ENCODE measurements around the gene ACTG1.

Gene ACTG1

DNA sequence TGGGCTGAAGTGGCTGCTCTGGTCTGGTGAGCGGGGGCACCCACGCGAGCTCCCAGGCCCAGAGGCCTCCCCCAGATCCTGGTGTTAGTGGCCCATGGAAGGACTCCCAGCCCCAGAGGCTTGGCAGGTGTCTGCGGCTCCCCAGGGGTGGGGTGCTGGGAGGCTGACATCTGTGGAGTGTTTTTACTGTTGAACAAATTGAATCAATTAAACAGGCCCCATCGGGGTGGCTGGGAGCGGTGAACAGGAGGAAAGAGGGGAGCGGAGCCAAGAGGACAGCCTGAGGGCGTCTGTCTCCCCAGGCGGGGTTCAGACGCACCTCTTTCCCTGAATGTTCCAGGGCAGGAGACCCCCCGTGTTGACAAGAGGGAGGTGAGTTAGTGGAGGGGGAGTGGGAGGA, 29.9 kb downstream of the ACTG1 start:
- DNase-seq (ENCODE audit: low read depth in 2 of 2, low spot score in 1 of 2), result no peak

DNA sequence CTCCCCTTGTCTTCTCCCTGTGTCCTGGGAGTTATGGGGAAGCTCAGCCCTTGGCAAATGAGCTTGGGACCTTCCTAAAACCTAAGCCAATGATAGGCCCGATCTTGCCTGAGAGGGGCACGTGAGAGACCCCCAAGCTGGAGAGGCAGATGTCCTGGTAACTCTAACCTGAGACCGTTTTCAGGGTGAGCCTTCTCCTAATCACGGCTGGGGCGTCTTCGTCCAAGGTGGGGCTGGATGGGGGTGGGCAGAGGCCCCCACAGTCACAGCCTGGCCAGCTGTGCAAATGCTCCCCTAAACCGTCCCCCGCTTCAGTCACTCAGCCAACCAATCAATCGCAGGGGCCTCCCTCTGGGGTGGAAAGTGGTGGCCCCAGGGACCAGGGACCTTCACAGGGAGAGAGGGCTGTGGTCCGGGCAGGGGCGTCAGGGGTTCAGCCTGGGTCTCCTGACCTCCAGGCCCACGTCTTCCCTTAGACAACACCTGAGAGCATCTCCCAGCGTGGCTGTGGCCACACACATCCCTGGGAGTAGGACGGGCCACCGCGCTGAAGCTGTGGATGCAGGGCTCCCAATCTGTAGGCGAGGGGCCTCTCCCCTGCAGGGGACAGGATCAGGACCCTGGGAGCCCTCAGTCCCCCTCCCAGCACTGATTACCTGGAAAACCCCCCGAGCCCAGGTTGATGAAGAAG, 30.6 kb downstream of the ACTG1 start:
- DNase-seq (ENCODE audit: low read depth in 2 of 2, low spot score in 1 of 2), result no peak

DNA sequence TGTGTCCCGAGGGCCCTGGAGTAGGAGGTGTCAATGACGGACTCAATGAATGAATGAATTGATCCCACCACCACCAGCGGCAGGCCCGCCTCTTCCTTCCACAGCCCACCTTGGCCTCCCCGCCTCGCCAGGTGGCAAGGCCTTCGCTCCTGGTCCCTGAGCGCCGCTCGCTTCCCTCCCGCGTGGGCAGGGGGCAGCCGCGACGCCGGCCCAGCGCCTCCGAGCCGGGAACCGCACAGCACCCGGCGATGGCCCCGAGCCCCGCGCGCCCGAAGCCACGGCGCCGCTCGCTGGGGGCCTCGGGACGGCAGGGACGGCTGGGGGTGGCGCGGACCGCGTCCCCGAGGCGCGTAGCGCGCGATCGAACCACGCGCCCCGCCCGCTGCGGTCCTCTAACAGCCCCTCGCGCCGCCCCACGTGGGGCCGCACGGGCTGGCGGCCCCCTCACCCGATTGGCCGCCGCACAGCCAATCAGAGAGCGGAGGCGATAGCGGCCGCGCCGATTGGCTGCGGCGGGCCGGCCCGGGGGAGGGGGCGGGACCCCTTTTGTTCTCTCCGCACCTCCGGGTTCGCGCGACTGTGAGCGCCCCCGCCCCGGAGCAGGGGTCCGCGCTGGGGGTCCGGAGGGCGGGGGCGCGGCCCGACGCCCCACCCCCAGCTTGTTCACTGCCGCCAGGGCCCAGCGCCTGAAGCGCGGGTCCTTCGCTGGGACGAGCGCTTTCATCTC, 31.4 kb downstream of the ACTG1 start:
- DNase-seq (ENCODE audit: low read depth in 2 of 2, low spot score in 1 of 2), result peak; percentile 24 to 43

DNA sequence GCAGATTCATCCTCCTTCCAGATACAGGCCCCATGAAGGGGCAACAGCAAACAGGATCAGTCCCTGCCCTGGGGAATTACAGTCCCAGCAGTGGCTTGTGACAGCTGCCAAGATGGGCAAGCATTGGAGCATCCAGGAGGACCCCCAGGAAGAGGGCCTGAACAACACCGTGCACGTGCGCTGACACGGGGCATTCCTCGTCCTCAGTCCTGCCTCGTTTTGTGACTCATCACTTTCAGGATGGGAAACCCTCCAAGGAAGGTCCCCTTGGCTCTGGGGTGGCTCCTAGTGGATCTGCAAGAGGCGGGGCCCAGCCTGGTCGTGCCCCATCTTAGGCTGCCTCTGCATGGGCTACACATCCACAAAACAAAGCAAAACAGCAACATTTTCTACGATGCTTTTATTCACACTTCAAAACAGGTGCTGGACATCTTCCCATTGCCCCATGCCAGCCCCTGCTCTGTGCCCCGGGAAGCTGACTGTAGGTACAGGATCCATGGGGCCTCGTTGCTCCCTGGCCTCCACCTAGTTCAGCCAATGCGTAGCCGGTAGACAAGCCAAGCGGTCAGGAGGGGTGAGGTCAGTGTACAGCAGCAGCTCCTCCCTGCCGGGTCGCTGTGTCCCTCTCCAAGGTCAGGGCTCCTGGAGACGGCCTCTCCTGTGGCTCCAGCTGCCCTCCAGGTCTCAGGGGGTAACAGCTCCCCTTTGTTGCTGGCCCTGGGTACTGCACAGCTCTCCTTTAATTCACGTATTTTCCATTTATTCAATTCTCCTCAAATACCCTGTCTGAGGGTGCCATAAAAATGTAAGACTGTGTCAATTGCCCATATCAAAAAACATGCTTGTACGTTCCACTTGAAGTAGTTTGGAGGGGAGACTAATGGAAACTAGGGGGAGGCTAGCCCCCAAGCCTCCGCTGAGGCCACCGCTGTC, 32.2 kb downstream of the ACTG1 start:
- DNase-seq (ENCODE audit: low read depth in 2 of 2, low spot score in 1 of 2), result no peak

DNA sequence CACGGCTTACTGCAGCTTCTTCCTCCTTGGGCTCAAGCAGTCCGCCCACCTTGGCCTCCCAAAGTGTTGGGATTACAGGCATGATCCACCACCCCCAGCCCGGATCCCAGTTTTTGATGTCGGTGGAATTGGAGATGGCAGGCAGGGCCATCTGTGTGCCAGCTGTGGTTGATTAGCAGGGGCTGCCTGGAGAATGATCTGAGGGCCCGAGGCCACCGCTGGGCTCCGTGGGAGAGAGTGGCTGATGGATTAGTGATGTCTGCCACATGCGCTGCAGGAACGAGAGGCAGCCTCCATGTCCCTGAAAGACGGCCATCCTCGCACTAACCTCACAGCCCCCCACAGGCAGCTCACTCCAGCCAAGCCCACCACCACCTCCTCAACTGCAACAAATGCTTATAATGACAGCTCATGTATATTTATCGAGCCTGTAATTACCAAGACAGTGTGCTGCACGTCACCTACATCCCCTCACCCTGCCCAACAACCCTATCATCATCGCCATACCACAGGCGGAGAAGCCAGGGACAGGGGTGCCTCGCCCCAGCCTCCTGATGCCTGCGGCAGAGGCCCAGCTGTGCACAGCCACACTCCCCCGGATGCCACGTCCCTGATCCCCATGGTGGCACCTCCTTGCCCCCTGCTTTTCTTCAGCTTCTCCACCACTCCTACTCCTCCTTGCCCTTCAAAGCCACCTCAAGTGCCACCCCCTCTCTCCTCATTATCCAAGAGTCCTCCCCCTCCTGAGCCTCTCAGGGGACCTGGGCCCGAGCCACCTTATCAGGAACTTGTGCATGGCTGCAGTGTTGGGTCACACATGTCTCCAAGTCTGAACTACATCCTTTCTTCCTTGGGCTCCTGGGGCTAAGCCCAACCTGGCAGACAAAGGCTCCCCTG, 33.2 kb downstream of the ACTG1 start:
- no peak for DNase-seq (ENCODE audit: low read depth in 2 of 2, low spot score in 1 of 2)

DNA sequence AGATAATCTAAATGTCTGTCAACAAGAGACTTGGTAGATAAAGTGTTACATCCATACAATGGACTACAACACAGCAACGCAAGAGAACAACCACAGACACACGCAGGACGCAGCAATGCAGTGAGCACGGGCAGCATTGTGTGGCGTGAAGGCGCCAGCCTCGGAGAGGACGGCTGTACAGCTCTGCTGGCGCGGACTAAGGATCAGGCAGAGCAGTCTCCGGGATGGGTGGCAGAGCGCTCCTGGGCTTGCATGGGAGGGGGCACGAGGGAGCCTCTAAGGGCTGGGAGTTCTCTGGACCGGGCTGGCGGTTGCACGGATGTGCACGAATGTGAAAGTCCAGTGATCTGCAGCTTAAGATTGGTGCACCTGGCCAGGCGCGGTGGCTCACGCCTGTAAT, 34.5 kb downstream of the ACTG1 start:
- DNase-seq (ENCODE audit: low read depth in 2 of 2, low spot score in 1 of 2), result no peak

DNA sequence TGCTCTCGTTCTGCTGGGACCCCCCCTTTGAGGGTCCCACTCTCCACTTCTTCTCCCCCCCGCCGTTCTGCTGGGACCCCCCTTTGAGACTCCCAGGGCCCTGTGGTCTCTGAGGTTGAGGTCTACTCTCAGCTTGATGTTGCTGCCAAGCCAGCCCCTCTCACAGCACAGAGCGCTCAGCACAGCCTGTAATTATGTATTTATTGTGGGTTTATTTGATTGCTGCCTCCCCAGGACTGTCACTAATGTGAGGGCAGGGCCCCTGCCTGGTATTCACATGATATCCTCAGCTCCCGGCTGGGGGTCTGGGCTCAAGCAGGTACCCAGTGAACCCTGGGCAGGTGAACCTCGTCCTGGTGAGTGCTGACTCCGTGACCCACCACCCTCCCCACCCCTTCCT, 35.4 kb downstream of the ACTG1 start:
- DNase-seq (ENCODE audit: low read depth in 2 of 2, low spot score in 1 of 2), result no peak

DNA sequence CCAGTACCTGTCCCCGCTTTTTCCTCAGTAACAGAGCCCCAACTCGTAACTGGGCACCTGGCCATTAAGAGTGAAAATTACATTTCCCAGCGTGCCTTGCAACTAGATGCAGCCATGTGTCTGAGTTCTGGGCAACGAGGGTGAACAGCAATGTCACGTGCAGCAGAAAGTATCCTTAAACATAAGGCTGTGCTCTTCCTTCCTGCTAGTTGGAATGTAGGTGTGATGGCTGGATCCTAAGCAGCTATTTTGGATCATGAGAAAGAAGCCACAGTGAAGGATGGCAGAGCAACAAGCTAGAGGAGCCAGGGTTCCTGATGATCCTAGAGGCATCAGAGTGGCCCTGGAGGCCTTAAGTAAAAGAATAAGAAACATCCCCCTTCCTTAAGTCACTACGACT, 36.0 kb downstream of the ACTG1 start:
- no peak for DNase-seq (ENCODE audit: low read depth in 2 of 2, low spot score in 1 of 2)

DNA sequence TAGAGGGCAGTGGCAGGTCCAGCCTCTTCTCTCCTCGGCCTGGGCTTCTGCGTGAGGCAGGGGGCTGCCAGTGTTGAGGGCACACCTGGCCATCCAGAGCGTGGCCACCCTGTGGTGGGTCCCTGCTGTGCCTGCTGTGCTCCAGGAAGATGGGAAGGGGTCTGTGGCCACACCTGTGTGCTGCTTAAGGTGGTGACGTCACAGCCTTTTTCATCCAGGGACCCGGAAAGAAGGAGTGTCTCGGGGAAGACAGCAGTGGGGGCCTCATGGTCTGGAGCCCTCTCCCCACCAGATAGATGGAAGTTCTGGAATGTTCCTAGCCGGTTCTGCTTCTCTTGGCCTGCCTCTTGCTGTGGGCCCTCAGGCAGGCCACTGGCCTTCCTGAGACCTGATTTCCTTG, 36.5 kb downstream of the ACTG1 start:
- DNase-seq (ENCODE audit: low read depth in 2 of 2, low spot score in 1 of 2), result no peak

DNA sequence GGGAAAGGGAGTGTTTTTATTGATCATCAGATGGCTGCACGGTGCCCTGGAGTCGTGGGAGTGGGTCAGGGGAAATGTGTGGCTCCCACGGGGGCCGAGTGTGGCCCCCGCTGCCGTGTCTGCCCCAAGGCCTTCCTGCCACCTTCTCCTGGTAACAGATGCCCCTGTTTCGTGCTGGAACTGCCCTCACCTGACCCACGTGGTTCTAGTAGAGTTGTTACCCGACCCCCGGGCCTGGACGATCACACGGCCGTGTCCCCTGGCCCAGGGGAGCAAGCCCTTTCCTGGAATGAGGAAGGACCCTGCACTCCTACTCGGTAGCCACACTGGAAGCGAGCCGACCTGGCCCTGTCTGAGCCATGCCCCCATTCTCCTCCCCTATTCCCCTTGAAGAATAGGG, 37.6 kb downstream of the ACTG1 start:
- no peak for DNase-seq (ENCODE audit: low read depth in 2 of 2, low spot score in 1 of 2)

DNA sequence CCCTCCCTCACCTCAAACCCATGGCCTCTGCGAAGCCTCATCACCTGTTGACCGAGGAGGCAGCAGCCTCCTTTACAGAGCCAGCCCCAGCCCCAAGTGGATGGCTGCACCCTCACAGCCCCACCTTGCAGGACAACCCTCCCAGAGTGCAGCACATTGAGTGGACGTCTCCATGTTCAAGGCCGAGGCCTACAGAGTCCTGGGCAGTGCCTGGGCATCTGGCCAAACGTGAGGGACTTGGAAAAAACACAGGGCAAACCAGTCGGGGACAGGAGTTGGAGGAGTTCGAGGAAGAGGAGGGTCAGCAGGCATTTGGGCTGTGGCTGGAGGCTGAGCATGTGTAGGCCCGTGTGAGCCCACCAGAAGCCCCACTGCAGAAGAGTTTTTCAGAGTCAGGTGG, 39.6 kb downstream of the ACTG1 start:
- DNase-seq (ENCODE audit: low read depth in 2 of 2, low spot score in 1 of 2), result no peak

DNA sequence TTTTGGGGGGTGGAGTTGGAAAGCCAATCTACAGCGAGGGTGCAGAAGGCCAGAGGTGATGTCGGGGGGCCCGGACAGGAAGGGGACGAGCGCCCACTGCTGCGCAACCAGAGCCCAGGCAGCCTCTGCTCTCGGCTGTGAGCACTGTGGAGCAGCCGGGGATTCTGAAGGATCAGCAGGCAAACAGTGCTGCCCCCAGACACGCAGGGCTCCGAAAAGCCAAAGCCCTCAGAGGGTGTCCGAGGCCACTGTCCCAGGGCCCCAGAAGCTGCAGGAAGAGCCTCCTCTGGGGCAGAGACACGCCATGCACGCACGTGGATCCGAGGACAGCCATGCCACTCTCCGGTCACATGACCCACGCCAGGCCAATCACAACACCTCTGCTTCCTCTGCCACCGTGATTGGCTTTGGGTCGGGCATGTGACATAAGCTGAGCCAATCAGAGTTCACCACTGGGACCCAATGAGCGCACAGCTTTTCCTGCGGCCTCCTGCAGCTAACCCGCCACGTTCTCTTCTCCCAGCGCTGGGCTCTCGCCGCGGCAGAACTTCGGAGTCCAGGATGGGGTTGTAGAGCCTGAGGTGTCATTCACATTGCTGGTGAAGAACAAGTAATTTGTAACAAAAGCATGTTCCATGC, 40.7 kb downstream of the ACTG1 start:
- no peak for DNase-seq (ENCODE audit: low read depth in 2 of 2, low spot score in 1 of 2)

DNA sequence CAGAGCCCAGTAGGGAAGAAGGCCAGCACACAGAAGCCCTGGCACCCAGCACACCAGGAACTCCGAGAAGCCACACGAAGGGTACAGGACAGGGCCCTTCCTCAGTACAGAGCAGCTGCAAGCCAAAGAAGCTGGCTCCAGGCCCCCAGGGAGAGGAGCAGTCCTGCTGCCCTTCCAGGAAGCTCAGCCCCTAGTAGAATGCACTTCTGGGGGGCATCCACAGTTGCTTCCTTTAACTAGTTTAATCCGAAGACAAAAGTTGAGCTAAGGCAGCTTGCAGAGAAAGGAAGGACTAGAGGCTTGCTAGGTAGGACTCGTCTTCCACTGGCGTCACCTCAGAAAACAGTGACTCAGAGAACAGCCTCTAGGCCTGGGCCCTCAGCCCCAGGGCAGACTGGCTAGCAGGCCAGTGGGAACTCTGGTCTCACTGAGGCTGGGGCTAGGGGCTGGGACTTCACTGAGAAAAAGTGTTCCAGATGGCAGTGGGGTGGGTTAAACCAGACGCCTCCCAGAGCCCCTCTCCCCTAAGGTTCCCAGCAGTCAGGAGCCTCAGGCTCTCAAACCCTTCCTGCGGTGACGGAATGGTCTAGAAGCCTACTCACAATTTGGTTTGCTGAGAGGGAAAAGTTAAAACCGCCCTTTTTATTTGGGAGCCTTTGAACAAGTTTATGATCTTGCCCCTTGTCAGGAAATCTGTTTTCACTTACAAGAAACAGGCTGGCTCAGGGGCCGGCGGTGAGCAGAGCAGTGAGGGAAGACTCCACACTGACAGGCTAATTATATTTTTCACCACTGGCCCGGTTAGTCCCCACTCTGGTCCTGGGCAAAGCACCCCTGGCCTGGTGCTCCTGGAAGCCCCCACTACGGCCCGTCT, 41.4 kb downstream of the ACTG1 start:
- no peak for DNase-seq (ENCODE audit: low read depth in 2 of 2, low spot score in 1 of 2)

DNA sequence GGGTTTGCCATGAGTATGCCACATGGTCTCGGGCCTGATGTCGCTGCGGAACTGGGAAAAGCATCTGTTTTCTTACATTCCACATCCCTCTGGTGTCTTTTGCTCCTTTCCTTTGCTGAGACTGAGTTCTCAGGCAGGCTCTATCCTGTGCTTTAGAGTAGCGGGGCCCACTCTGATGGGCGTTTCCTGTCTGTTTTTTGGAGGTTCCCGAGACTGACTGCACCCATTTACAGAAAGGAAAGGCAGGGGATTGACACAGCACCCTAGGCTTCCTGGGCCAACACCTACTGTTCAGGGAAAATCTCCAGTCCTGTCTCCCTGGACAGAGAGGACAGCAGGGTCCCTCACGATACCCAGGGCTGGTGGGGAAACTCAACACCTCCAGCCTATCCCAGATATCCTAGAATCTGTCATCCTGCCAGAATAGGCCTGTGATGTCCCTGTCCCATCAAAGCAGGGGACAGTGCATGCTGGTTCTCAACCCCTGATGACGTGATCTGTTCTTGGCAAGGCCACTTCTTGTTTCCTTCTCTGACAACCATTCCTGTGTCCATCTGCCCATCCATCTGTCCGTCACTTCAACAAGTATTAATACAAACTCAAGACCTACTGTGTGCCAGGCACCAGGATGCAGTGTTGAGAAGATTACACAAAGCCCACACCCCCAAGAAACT, 42.2 kb downstream of the ACTG1 start:
- DNase-seq (ENCODE audit: low read depth in 2 of 2, low spot score in 1 of 2), result no peak

DNA sequence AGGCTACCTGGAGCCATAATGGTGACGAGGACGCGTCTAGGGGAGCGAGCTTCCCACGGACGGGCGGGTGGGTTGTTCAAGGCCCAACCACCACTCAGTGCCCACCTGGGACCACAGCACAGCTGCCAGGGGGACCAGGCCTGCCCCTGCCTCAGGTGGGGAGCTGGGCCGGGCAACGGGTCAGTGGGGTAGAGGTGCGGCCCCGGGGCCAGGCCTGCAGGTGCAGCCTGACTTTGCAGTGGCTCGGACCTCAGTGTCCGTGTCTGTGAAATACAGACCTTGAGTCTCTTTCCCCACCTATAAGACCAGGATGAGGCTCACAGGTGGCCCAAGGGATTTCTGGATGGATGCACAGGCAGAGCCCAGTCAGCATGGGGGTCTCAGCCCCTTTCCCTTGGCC, 43.3 kb downstream of the ACTG1 start:
- DNase-seq (ENCODE audit: low read depth in 2 of 2, low spot score in 1 of 2), result no peak

DNA sequence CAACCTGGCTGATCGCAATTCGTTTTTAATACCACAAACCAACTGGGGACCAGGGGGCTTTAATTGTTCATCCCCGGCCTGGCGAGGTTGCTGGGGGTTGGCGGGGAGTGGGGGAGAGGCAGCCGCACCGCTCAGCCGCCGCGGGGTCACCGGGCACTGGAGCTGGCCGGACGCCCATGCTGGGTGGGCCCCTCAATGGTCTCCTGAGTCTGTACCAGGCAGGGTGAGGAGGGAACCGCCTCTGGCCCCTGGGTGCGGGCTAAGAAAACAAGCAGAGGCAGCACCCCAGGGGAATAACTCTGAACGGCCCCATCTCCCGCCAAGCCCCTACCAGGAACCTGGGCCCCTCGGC, 43.9 kb downstream of the ACTG1 start:
- no peak for DNase-seq (ENCODE audit: low read depth in 2 of 2, low spot score in 1 of 2)

DNA sequence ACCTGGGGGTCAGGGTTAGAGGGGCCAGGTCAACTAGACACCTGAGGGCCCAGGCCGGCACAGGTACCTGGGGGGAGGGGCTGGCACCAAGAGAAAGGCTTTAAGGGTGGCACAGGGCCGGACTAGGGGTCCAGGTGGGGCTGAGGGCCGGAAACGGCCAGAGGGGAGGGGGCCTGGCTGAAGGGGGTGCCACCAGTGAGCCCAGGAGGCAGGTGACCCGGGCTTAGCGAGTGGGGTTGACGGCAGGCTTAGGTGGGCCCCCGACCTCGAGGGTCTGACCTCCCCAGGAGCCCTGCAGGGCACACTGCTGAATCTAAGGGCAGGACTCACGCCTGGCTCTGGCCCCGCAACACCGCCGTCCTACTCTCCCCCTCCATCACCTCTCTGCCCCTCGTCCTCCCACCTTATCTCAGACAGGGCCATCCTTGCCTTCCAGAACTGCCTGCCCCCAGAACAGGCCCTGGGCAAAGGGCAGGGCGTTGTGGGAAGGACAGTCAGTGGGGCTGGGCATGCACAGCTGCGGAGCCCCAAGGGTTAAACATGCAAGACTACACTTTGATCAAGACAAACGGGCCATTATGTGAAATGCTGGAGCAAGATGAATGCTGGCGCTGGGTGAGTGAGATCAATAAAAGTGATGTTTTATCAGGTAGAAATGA, 44.4 kb downstream of the ACTG1 start:
- DNase-seq (ENCODE audit: low read depth in 2 of 2, low spot score in 1 of 2), result no peak

Data from stimulated activated CD8-positive, alpha-beta memory T cell treated with anti-CD3 and anti-CD28 coated beads, Interleukin-4, amount 100 ng/mL, for 4 hours (primary cell).